GM19025 (cell line): ENCODE results near the gene MRTFB.

Experiments
- ATAC-seq: cut with Tn5 transposase; IDR thresholded peaks from one replicate; pipeline ENCODE4 v1.9.1; 2021; ENCODE audit warnings: mild to moderate bottlenecking, low read depth, moderate library complexity; ENCODE audit not compliant: unreplicated experiment

MRTFB gene

GRCh38 chr16:14280541-14280940, 209.4 kb downstream of the MRTFB start:
- ATAC-seq: no peak

- no peak for ATAC-seq
Measured at GRCh38 chr16:14283786-14284185, 212.7 kb downstream of the MRTFB start.

- no peak for ATAC-seq
Measured at GRCh38 chr16:14284371-14284770, 213.3 kb downstream of the MRTFB start.

- ATAC-seq: peak; percentile 25
Measured at GRCh38 chr16:14284930-14285512, 213.9 kb downstream of the MRTFB start.

GRCh38 chr16:14285513-14286367, 214.6 kb downstream of the MRTFB start:
- peak; percentile 74 for ATAC-seq

GRCh38 chr16:14286368-14287230, 215.5 kb downstream of the MRTFB start:
- no peak for ATAC-seq

GRCh38 chr16:14289692-14290340, 218.7 kb downstream of the MRTFB start:
- no peak for ATAC-seq

- no peak for ATAC-seq
Measured at GRCh38 chr16:14291286-14291685, 220.2 kb downstream of the MRTFB start.

- ATAC-seq: no peak
Measured at GRCh38 chr16:14292051-14292825, 221.1 kb downstream of the MRTFB start.

- ATAC-seq: no peak
Measured at GRCh38 chr16:14296663-14297062, 225.5 kb downstream of the MRTFB start.

- ATAC-seq: no peak
Measured at GRCh38 chr16:14298374-14299122, 227.4 kb downstream of the MRTFB start.

- no peak for ATAC-seq
Measured at GRCh38 chr16:14300705-14301168, 229.6 kb downstream of the MRTFB start.

GRCh38 chr16:14301169-14302030, 230.3 kb downstream of the MRTFB start:
- ATAC-seq: no peak

GRCh38 chr16:14302031-14302398, 230.9 kb downstream of the MRTFB start:
- ATAC-seq: peak; percentile 65

GRCh38 chr16:14302399-14303181, 231.5 kb downstream of the MRTFB start:
- ATAC-seq: peak; percentile 32

GRCh38 chr16:14303182-14303618, 232.1 kb downstream of the MRTFB start:
- ATAC-seq: no peak

- ATAC-seq: no peak
Measured at GRCh38 chr16:14303639-14304394, 232.7 kb downstream of the MRTFB start.
